Measurements from ENCODE around the gene SEPTIN8.

DNA sequence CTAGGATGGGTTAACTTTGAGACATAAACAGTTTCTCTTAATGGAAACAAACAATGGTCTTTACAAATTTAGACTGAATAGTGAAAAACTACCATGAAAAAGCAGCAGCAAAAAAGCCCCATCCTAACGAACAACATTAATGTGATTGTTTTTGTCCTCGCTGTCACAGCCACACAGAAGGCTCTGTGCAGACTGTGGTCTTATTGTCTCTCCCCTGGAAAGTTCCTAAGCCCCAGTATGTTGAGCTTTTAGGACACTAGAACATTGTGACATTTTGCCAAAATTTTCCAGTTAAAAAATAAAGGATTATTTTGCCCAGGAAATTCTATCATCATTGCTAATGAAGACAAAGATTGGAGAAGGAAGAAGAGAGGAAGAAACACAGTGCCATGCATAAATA is 23.5 kb upstream of the SEPTIN8 start:
- TF ChIP-seq, protein P1, sequence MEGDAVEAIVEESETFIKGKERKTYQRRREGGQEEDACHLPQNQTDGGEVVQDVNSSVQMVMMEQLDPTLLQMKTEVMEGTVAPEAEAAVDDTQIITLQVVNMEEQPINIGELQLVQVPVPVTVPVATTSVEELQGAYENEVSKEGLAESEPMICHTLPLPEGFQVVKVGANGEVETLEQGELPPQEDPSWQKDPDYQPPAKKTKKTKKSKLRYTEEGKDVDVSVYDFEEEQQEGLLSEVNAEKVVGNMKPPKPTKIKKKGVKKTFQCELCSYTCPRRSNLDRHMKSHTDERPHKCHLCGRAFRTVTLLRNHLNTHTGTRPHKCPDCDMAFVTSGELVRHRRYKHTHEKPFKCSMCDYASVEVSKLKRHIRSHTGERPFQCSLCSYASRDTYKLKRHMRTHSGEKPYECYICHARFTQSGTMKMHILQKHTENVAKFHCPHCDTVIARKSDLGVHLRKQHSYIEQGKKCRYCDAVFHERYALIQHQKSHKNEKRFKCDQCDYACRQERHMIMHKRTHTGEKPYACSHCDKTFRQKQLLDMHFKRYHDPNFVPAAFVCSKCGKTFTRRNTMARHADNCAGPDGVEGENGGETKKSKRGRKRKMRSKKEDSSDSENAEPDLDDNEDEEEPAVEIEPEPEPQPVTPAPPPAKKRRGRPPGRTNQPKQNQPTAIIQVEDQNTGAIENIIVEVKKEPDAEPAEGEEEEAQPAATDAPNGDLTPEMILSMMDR (tag by site-specific recombination; IDR thresholded peaks at IDR 0.05), result no peak
- no peak for TF ChIP-seq GLI2 (tag by site-specific recombination; IDR thresholded peaks at IDR 0.05; ENCODE audit: borderline replicate concordance, low read depth)
- TF ChIP-seq, protein P2, sequence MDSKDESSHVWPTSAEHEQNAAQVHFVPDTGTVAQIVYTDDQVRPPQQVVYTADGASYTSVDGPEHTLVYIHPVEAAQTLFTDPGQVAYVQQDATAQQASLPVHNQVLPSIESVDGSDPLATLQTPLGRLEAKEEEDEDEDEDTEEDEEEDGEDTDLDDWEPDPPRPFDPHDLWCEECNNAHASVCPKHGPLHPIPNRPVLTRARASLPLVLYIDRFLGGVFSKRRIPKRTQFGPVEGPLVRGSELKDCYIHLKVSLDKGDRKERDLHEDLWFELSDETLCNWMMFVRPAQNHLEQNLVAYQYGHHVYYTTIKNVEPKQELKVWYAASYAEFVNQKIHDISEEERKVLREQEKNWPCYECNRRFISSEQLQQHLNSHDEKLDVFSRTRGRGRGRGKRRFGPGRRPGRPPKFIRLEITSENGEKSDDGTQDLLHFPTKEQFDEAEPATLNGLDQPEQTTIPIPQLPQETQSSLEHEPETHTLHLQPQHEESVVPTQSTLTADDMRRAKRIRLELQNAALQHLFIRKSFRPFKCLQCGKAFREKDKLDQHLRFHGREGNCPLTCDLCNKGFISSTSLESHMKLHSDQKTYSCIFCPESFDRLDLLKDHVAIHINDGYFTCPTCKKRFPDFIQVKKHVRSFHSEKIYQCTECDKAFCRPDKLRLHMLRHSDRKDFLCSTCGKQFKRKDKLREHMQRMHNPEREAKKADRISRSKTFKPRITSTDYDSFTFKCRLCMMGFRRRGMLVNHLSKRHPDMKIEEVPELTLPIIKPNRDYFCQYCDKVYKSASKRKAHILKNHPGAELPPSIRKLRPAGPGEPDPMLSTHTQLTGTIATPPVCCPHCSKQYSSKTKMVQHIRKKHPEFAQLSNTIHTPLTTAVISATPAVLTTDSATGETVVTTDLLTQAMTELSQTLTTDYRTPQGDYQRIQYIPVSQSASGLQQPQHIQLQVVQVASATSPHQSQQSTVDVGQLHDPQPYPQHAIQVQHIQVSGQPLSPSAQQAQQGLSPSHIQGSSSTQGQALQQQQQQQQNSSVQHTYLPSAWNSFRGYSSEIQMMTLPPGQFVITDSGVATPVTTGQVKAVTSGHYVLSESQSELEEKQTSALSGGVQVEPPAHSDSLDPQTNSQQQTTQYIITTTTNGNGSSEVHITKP (tag by site-specific recombination; IDR thresholded peaks at IDR 0.05), result no peak
- TF ChIP-seq, protein P3, sequence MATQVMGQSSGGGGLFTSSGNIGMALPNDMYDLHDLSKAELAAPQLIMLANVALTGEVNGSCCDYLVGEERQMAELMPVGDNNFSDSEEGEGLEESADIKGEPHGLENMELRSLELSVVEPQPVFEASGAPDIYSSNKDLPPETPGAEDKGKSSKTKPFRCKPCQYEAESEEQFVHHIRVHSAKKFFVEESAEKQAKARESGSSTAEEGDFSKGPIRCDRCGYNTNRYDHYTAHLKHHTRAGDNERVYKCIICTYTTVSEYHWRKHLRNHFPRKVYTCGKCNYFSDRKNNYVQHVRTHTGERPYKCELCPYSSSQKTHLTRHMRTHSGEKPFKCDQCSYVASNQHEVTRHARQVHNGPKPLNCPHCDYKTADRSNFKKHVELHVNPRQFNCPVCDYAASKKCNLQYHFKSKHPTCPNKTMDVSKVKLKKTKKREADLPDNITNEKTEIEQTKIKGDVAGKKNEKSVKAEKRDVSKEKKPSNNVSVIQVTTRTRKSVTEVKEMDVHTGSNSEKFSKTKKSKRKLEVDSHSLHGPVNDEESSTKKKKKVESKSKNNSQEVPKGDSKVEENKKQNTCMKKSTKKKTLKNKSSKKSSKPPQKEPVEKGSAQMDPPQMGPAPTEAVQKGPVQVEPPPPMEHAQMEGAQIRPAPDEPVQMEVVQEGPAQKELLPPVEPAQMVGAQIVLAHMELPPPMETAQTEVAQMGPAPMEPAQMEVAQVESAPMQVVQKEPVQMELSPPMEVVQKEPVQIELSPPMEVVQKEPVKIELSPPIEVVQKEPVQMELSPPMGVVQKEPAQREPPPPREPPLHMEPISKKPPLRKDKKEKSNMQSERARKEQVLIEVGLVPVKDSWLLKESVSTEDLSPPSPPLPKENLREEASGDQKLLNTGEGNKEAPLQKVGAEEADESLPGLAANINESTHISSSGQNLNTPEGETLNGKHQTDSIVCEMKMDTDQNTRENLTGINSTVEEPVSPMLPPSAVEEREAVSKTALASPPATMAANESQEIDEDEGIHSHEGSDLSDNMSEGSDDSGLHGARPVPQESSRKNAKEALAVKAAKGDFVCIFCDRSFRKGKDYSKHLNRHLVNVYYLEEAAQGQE (tag by site-specific recombination; IDR thresholded peaks at IDR 0.05), result no peak
- no peak for TF ChIP-seq YY1 (tag by site-specific recombination; IDR thresholded peaks at IDR 0.05)
- no peak for TF ChIP-seq ZNF366 (tag by site-specific recombination; conservative IDR thresholded peaks at IDR 0.05)
- TF ChIP-seq, protein P4, sequence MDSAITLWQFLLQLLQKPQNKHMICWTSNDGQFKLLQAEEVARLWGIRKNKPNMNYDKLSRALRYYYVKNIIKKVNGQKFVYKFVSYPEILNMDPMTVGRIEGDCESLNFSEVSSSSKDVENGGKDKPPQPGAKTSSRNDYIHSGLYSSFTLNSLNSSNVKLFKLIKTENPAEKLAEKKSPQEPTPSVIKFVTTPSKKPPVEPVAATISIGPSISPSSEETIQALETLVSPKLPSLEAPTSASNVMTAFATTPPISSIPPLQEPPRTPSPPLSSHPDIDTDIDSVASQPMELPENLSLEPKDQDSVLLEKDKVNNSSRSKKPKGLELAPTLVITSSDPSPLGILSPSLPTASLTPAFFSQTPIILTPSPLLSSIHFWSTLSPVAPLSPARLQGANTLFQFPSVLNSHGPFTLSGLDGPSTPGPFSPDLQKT (IDR thresholded peaks at IDR 0.05; ENCODE audit: borderline replicate concordance, low read depth, low read length), result no peak
- no peak for TF ChIP-seq IKZF3 (tag by site-specific recombination; IDR thresholded peaks at IDR 0.05)
- TF ChIP-seq ZNF211 (tag by site-specific recombination; IDR thresholded peaks at IDR 0.05; ENCODE audit: low read depth), result no peak
